ENCODE data around the gene AGRN.
"Not testable (repeated sequence)": the region's sequence is repeated elsewhere in the genome, so short reads cannot be mapped to it uniquely, and the experiment has no call there.

Gene AGRN

DNA sequence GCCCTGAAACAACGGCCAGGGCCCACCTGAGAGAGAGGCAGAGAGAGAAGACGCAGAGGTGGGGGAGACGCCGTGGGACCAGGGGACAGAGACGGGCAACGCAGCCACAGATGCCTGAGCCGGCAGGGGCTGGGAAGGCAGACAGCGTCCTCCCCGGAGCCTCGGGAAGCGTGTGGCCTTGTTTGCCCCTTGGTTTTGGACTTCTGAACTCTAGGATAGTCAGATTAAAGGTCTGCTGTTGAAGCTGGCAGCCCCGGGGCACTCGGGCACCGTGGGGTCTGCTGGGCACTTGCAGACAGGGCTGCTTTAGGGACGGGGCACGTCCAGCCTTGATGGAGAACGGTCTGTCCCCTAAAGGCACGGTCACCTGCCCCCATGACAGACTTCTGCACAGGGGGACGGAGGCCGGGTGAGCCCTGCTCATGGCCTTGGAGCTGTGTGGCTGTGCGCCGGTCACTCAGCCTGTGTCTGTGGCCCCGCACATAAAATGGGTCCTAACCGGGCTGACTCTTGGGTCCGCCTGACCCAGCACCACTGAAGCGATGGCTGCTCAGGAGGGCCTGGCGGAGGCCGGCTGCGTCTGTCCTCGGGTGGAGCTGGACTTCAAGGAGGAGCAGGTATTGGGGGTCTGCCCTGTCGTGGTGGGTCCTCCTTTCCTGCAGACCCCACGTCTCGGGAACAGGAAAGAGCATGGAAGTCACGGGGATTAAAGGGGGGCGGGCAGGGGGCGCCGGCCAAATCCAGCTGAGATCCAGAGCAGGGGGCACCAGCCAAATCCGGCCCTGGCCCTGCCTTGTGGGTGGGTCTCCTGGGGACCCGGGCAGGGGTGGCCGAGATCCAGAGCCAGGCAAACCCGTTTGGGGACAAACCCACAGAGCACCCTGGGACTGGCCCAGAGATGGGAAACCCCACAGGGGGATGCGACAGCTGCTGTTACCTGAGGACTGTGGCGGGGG, 63.8 kb downstream of the AGRN start:
- no peak for DNase-seq

DNA sequence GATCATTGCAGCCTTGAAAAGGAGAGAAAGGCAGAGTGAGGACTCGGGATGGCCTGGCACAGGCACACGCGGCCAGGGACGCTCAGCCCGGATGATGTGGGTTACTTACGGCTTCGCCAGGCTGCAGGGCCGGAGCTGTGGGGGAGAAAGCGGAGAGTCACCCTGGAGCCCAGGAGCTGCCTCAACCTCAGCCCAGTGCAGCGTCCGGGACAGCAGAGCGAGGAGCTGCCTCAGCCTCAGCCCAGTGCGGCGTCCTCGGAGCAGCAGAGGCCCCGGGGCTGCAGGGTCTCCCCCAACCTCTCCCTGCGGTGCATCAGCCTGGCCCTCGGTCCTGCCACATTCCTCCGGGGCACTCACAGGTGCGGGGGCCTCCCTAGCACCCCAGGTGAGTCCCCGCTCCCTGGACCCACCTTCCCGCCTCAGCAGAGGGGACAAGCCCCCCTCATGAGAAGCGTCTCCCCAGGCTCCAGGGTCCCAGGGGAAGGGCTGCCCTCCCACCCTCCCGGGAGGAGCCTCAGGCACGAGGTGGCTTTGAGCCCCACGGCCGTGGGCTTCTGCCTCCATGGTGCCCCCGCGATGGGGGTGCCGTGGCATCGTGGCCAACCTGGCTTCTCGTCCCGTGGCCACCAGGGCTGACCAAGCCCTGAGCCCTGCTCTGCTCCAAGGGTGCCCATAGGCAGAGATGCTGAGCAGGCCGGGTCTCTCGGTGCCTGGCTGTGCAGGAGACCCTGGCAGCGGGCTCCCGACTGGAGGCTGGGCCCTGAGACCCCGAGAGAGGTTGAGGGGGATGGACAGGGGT, 64.7 kb downstream of the AGRN start:
- no peak for DNase-seq

DNA sequence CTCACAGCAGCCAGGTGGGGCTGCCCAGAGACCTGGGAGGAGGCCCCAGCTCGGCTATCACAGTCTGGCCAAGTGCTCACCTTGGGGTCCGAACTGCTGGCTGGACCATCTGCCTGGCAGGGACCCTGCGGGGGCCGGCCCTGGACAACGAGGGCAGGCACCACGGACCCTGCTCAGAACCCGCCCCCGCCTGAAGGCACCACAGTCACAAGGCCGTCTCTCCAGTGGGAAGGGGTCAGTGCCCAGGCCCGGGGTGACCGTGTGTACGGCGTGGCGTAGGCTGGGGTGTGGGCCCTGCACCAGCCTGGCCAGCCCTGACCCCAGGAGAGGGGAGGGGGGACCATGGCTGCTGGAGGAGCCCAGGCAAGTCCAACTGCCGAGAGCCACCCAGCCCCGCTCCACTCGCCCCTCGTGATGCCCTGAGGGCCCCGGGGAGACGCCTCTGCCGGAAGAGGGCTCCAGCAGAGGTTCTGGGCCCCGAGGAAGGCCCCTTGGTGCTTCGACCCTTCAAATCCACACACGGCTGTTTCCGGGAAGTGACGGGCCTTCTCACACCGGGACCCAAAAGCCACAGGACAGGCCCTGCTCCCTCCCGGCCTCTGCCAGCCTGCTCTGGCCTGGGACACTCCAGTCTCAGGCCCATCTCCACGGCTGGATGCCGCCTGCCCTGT, 65.4 kb downstream of the AGRN start:
- no peak for DNase-seq

DNA sequence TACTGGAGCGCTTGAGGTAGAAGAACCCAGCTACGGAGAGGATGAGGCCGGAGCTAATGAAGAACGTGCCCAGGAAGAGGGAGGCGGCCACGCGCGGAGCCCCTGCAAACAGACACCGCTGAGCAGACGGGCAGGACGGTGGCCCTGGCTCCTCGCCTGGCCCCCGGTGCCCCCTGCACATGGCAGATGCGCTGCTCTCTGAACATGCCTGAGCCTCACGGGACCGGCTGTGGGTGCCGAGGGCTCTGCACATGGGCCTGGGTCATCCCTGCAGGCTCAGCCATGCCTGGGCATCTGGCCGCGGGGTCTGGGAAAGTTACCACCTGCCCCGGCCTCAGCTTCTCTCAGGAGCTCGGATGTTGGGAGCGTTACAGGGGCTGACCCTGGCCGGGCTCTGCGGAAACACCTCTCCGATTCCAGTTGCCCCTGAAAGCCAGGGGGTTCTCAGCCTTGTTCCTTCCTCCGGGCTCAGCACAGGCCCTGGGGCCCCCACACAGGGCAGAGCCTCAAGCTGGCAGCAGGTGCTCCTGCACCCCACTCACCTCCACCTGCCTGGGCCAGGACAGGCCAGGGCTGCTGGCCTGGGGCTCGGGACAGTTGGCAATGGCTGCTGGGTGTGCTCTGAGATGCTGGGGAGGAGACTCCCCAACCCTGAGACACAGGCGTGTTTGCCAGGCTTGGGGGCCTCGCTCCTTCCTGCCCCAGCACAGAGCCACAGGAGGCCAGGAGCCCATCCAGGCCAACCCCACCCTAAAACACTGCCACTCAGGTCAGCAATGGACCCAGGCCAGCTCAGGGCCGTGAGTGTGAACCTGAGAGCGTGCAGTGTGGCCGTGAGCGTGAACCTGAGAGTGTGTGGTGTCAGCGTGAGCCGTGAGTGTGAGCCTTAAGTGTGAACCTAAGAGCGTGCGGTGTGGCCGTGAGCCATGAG, 66.3 kb downstream of the AGRN start:
- DNase-seq = no peak

DNA sequence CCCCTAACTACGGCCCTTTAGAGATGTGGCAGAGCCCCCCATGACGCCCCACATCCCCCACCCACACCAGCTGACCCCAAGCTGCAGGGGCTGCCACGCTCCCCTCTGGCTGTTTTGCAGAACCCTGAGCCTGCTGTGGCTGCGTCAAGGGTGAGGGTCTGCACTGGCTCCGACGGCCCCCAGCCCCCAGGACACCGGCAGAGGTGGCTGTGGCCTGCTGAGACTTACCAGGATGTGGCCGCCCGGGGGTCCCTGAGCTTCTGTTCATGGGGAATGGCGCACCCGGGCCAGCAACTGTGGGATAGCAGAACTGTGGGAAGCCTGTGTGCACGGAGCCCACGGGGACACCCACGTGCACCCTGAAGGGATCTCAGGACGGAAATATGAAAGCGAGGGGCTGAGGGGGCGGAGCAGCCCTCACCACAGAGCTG, 67.0 kb downstream of the AGRN start:
- no peak for DNase-seq

DNA sequence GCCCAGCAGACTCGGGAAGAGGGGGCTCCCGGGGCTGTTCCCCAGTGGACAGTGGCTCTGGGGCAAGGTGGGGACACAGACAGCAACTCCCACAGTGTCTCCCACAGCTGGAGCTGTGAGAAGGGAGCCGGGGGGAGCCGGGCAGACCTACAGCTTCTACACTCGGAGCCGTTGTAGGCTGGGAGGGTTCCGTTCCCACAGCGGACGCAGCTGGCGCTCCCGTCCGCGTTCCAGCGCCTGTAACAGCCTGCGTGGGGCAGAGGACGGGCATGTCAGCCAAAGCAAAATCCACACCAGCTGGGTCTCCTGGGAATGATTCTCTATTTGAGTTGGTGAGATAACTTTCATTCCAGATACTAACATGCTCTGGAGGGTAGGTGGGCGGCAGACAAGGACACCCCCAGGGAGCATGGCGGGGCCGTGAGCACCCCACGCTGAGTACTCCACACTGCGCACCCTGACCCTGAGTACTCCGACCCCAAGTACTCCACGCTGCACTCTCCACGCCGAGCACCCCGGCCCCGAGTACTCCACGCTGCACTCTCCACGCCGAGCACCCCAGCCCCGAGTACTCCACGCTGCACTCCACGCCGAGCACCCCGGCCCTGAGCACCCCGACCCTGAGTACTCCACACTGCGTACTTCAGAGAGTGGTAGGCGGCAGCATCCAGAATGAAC, 67.6 kb downstream of the AGRN start:
- DNase-seq = no peak

DNA sequence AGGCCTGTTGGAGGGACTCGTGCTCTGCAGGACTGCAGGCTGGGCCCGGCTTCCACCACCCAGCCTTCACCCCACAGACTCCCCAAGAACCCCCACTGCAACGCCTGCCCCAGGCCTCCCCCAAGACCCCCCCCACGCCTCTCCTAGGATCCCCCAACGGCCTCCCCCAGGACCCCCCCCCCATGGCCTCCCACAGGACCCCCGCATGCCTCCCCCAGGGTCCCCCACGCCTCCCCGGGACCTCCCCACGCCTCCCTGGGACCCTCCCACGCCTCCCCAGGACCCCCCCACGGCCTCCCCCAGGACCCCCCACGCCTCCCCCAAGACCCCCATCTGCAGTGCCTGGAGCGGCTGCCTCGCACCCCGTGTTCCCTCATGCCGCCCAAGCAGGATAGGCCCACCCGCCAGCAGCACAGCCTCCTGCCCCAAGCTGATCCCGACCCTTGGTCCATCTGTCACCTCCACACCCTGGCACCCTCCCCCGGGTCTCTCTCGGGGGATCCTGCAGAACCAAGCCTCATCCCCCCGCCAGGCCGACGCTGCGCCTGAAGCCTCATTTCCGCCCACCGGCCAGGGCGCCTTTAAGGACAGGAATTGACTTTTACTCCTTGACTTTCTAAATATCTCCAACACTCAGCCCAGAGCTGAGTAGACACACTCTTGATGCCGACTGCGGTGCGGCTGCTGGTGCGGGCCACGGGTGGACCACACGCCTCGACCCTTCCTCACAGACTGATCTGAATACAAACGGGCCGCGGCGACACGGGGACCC, 68.3 kb downstream of the AGRN start:
- no peak for DNase-seq

DNA sequence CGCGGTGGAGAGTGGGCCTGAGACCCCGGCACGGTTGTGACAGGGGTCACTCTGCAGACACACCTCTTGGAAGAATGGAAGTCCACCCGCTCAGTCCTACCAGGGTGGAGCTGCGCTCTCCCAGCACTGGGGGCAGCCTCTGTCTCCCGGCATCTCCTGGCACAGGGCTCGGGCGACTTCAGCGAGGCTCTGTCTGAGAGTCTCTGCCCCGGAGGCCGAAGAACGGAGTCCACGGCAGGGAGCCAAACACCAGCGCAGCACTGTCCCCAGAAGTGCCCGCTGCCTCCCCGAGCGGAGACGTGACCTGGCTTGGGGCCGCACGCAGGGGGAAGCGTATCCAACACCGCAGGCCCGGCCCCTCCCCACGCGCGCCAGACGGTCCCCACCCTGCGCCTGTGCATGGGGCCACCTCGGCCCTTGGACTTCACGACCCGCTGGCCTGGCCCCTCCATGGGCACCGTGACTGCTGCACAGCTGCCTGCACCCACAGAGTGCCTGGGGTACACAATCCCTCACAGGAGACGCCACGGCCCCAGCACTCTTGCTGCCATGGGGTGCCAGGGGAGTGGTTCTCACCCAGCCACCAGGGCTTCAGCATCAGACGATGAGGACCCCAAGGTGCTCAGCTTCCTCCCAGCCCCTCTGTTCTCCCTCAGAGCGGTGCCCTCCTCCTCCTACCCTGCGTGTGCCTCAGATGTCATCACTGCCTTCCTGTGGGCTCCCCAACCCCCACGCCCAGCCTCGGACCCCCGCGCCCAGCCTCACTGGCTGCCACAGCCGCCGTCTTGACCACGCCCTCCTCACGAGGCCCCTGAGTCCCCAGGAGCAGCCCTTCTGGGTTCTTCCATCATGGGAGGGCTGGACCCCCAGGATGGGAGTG, 69.1 kb downstream of the AGRN start:
- no peak for DNase-seq

DNA sequence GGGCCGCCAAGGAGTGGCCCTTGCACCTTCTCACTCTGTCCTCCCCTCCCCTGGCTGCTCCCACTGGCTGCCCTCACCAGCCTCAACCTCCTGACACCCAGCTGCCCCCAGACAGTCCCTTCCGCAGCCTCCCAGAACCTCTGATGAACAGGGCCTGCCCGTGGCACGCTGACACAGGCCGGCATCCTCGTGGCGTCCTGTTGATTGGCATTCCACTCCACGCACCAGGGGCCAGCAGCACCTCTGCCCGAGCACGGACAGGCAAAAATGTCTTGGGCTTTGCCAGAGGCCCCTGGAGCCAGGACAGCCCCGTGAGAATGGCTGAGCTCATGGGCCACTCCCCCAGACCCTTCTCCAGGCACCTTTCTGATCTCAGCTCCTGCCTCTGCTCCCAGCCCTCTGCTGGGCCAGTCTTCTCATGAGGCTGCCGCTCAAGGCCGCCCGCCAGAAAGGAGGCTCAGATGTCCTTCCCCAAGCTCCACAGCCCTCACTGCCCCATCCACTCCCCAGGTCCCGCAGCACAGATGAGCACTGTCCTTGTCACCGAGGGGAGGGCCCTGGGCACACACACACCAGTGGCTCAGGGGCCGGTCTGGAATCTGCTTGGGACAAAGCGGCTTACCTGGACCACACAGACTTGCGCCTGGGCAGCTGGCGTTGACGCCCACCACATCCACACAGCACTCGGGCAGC, 70.0 kb downstream of the AGRN start:
- DNase-seq = no peak

DNA sequence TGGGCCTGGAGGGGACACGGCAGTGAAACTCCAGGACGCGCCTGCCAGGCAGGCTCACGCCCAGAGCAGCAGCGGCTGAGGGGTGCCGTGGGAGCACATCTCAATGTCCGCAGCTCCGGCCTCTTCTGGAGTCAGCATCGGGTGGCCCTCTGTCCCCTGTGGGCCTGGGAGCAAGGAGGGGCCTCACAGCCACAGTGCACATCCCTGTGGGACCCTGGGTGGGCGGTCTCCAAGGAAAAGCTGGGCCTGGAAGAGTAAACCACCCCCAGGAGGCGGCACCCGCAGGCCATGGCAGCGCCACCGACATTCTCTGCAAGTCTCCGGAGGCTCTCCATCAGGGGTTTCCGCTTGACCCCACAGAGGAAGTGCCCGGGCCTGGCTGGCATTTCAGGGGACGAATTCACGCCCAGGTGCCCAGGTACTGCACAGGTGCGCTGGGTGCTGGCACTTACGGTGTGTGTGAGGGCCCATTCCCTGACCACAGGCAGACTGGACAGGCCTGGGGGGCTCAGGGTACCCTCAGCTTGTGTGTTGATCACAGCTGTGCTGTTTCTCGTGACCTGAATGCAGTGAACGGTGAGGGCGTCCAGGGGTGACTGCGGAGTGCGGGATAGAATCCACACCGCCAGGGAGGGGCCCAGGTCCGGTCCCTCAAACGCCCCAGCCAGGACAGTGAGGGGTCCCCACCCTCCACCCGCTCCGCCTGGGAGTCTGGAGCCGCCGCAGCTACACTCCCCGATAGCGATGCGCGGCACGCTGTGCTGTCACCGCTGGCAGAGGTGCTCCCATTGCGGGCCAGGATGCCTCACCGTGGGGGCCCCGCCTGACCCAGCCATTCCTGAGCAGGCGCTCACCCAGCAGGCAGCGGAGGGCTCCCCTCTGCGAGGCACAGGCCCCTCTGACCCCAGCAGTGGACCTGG, 70.8 kb downstream of the AGRN start:
- no peak for DNase-seq

DNA sequence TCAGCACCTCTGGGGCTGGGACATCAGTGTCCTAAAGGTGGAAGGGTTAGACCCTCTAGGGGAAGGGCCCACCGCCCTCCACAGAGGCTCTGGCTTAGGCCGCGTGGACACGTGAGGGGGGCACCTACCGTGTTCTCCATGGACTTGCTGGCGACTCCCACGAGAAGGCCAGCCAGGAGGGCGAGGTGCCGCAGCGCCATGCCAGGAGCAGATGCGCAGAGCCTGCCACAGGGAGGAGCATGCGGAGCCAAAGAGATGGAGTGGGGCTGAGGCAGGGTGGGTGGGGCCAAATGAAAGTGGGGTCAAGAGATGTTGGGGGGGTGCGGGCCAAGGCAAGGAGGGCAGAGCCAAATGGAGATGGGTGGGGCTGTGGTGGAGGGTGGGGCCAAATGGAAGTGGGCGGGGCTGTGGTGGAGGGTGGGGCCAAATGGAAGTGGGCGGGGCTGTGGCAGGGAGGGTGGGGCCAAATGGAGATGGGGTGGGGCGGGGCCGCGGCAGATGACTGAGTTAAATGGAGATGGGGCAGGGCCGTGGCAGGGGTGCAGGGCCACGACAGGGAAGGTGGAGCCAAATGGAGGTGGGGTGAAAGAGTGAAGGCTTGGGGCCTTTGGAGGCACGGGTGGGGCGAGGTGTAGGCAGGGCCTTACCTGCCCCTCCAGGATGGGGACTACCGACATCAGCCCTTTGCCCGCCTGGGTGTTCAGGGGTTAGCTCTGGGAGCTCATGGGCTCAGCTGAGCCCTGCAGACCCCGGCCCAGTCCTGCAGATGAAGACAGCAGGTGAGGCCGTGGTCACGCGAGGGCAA, 71.6 kb downstream of the AGRN start:
- no peak for DNase-seq

DNA sequence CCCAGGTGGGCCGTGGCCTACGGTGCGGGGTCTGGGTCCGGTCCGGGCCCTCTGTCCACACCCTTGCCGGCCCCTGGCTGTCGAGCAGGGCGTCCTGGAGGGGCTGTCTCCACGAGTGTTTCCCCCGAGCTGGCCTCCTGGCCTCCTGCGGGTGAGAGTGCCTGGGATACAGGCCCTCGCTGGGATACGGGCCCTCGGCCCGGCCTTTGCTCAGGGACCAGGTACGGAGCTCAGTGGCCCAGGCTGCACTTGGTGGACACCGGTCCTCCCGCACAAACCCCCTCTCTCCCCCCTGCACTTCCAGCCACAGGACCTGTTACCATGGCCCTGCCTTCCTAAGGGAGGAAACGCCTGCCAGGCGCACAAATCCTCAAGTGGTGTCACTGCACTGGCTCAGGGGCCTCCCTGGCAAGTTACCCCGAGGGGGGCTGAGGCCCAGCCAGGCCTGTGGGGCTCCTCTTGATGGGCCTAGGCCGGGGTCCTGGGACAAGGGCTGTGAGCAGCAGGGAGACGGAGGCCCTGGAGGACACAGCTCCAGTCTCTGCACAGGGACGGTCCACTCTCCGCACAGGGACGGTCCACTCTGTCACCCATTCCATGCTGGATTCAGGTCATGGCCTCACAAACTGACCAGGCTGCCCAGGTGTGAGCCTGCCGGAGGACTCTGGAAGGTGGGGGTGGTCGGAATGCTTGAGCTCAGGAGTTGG, 72.4 kb downstream of the AGRN start:
- DNase-seq = no peak

DNA sequence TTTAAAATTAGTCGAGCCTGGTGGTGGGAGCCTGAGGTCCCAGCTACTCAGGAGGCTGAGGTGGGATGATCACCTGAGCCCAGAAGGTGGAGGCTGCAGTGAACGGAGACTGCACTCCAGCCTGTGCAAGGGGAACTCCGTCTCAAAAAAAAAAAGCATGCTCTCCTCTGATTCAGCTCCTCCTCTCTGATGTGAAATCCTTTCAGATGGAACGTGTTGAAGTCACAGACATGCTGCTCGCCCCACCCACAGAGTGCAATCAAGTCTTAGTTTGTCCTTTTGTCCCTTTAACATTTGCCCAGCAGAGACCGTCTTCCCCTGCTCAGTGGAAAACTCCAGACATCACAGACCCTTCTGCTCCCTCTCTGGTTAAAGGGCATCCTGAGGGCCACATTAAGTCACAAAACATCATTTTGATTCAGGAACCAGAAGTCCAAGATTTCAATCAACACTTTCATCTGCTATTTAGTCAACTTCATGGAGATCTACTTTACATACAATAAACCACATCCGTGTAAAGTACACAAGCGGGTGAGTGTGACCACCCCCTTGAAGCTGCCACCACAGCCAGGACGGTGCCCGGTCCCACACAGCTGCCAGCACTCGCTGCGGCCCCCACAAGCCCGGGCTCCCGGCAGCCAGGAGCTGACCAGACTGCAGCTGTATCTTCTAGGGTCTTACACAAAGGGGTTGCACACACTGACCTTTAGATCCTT, 73.1 kb downstream of the AGRN start:
- no peak for DNase-seq

DNA sequence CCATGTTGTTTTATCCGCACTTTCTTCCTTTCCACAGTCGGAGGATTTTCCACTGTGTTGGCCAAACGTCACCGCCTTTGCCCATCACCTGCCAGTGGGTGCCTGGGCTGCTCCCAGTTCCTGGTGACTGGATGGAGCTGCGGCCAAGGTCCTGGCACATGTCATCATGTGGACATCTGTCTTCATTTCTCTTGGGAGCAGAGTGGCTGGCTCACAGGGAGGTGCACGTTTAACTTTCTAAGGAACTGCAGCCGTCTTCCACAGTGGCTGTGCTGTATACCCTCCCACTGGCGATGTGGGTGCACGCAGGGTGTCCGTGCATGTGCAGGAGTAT, 73.7 kb downstream of the AGRN start:
- DNase-seq = no peak

DNA sequence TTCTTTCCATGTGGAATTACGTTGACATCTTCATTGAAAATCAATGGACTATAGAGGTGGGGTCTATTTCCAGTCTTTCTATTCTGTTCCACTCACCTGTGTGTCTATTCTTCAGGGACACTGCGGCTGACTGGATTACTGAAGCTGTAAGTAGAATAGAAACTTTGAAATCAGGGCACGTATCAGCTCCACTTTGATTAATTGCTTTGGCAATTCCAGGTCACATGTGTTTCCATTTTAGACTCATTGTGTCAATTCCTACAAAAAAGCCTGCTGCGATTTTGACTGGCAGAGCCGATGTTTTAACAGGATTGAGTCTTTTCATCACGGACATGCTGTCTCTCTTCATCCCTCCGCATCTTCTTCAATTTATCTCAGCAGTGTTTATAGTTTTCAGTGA, 75.1 kb downstream of the AGRN start:
- DNase-seq = no peak

DNA sequence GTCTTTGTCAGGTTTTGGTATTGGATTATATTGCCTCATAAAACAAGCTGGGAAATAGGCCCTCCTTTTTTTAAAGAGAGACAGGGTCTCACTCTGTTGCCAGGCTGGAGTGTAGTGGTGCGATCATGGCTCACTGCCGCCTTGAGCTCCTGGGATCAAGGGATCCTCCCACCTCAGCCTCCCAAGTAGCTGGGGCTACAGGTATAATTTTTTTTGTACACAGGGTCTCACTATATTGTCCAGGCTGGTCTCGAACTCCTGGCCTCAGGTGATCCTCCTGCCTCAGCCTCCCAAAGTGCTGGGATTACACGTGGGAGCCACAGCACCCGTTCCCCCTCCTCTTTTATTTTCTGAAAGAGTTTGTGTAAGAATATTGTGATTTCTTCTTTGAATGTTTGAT, 76.2 kb downstream of the AGRN start:
- DNase-seq = not testable (repeated sequence)
